DND-41 (cell line): ENCODE measurements around the gene ATXN1.
A peak's percentile ranks its signal among the peaks of the same experiment; 100 is the strongest.

Source experiments
- CTCF ChIP-seq: IDR thresholded peaks from 2 replicates; pipeline ENCODE4 v1.5.1; 2012; ENCODE audit warnings: borderline replicate concordance, low read length, moderate library complexity, mild to moderate bottlenecking; ENCODE audit not compliant: poor library complexity, severe bottlenecking; ENCODE audit errors: extremely low read depth
- EZH2 ChIP-seq: IDR thresholded peaks from 3 replicates; pipeline ENCODE4 v1.6.1; 2012; ENCODE audit warnings: borderline replicate concordance, low read depth, mild to moderate bottlenecking, moderate library complexity, low read length, inconsistent platforms; ENCODE audit not compliant: severe bottlenecking

- TF ChIP-seq CTCF (peak; percentile 73), EZH2 (no peak)
Observed at GRCh38 chr6:16316741-16317251, 444.5 kb downstream of the ATXN1 start.
